Muscle of leg (tissue), 11 donors: ENCODE data around the gene NTF4. TPM values are rescaled to one million over a fixed set of nuclear protein-coding genes. Genes with fewer than 3 reads are reported as not detected.
A peak's percentile ranks its signal among the peaks of the same experiment; 100 is the strongest.

Source experiments
- DNase-seq: peaks from one replicate; pipeline ENCODE4 v3.0.0; 2013
- H3K27ac ChIP-seq: one replicate; pipeline ENCODE4 v1.5.1; 2013; ENCODE audit warnings: mild to moderate bottlenecking, low read length, control low read depth
- H3K27me3 ChIP-seq: one replicate; pipeline ENCODE4 v1.6.1; 2013; ENCODE audit warnings: low read length; ENCODE audit not compliant: control insufficient read depth, insufficient read depth
- H3K36me3 ChIP-seq: one replicate; pipeline ENCODE4 v1.6.1; 2013; ENCODE audit warnings: low read length; ENCODE audit not compliant: control insufficient read depth, insufficient read depth
- H3K4me1 ChIP-seq: one replicate; pipeline ENCODE4 v1.6.1; 2013; ENCODE audit warnings: low read length; ENCODE audit not compliant: control insufficient read depth, insufficient read depth
- H3K4me3 ChIP-seq: one replicate; pipeline ENCODE4 v1.5.1; 2013; ENCODE audit warnings: low read length, control low read depth
- H3K9me3 ChIP-seq: replicated peaks from 2 replicates; pipeline ENCODE4 v1.6.1; 2013; ENCODE audit warnings: low read depth, low read length; ENCODE audit not compliant: control insufficient read depth
- WGBS: methylation state at CpG from one replicate; pipeline ENCODE4 v1.1.5; 2013; ENCODE audit warnings: missing lambda C conversion rate; ENCODE audit not compliant: insufficient coverage; 5-methylcytosine and 5-hydroxymethylcytosine counted together
- polyA plus RNA-seq, 8 donors: library from polyadenylated mRNA; unstranded; fragments of 120-200 nt; gene quantifications; one replicate each; pipeline versions ENCODE4 v1.2.1 to v1.2.3, GENCODE V29; 2013; ENCODE audit warnings: inconsistent platforms in 1 of 8, low replicate concordance in 1 of 8; ENCODE audit not compliant: insufficient read length in 8 of 8, insufficient read depth in 1 of 8
- total RNA-seq: library from RNA; stranded (reverse); fragments of 120-200 nt; gene quantifications from one replicate; pipeline ENCODE4 v1.2.4, GENCODE V29; 2013

The NTF4 gene
- total and polyA plus RNA-seq, 9 donors, result 1.6 to 5.2 (median 3.5) TPM

DNA sequence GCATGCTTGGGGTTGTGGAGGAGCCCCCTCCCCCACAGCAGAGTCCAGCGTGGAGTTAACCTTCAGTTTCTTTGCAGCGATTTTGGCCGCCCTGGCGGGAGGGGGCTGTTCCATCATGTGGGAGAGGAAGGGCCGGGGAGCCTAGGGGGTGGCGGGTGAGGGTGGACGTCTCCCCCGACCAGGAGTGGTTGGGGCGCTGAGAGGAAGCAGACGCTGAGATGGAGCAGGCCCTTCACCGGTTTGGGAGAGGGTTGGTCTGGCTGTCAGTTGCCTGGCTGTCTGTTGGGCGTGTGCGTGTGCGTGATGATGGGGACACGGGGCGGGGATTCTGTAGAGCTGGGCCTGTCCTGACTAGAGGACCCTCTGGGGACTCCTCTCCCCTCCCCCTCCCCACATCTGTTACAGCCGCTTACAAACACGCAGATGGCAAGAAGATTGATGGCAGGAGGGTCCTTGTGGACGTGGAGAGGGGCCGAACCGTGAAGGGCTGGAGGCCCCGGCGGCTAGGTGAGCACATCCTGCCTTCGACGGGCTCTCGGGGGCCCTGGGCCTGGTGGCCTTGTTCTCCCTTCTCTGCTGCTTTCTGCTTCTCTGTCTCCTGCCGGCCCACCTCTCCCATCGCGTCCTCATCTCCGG lies 39.7 kb upstream of the NTF4 start:
- Histone ChIP-seq H3K27me3 (no peaks in the 10 kb centered on the region), H3K9me3 (no peaks in the 10 kb centered on the region), H3K36me3 (peaks cover 94% of the 10 kb centered on the region), H3K27ac (no peak overlapping the region), H3K4me3 (no peak overlapping the region), H3K4me1 (peaks cover 20% of the 10 kb centered on the region)
- peak; percentile 80 for DNase-seq
- 44% methylated on average over 18 of the region's 30 CpGs for WGBS

DNA sequence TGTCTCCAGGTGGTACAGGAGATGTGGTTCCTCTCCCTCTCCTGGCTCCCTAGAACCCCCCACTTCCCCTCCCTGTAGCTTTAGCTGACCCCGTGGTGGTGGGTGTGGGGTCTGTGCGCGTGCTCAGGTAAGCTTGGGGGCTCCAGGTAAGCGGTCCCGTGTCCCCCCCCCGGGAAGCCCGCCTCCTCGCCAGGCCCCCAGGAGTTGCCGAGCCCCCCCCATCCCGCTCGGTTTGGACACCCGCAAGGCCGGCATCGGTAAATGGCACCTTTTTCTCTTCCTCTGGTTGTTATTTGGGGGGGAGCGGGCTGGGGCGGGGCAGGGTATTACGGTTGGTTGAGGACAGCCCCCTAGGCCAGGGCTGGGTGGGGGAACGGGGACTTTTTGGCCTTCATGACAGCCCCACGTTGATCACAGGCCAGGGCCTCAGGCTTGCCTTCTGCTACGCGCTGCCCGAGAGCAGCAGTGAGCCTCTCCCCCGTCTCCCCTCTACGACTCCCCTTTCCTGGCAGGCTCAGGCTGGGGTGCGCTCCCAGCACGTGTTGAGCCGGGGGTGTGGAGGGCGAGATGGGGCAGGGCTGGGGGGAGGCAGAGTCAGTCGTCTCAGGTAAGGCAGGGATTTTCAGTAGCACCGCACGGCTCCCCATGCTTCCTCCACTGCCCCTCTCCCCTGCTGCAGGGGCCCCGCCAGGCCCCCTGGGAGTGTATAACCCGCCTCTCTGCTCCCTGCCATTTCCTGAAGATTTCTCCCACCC lies 38.9 kb upstream of the NTF4 start:
- H3K27ac ChIP-seq, result no peak overlapping the region
- DNase-seq, result no peak

DNA sequence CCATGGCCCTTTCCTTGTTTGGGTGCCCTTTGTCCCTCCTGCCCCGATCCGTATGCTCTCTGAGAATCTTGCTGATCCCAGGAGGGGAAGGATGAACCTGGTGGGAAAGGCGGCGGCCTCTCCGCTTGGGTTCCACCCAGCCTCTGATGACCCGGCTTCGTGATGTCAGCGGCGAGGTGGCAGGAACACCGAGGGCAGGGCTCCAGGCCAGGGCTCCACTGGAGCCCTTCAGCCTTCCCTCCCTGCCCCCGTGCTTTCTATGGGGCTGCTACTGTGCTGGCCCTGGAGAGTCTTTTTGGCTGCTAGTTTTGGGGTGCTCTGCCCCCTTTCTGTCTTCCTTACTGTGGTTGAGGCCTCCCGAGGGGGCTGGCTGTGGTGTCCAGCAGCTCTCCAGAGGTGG lies 37.7 kb upstream of the NTF4 start:
- Histone ChIP-seq H3K4me1 (peaks cover 28% of the 10 kb centered on the region), H3K36me3 (peaks cover 95% of the 10 kb centered on the region), H3K27me3 (no peaks in the 10 kb centered on the region), H3K4me3 (no peak overlapping the region), H3K9me3 (no peaks in the 10 kb centered on the region), H3K27ac (no peak overlapping the region)
- no peak for DNase-seq
- 82% methylated on average over 4 of the region's 12 CpGs for WGBS

More for the DNA sequence above, 38.9 kb upstream of the NTF4 start:
- Histone ChIP-seq H3K4me3 (no peak overlapping the region), H3K36me3 (peaks cover 94% of the 10 kb centered on the region), H3K4me1 (peaks cover 20% of the 10 kb centered on the region), H3K27me3 (no peaks in the 10 kb centered on the region), H3K9me3 (no peaks in the 10 kb centered on the region)
- WGBS, result 36% methylated on average over 8 of the region's 33 CpGs

DNA sequence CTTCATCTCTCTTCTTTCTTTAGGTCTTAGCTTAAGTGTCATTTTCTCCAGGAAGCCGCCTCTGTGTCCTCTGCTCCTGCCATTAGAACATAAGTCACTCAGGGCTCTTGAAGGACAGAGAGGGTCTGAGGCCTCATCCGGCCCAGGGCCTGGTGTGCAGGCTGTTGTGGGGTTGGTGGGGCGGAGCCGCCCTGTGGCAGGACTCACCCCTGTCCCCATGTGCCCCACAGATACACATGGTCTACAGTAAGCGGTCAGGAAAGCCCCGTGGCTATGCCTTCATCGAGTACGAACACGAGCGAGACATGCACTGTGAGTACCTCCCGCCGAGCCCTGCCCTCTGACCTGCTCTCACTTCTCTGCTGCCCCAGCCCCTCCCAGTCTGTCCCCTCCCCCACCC lies 36.5 kb upstream of the NTF4 start:
- peaks cover 33% of the 10 kb centered on the region for H3K4me1 ChIP-seq
- H3K4me3 ChIP-seq, result no peak overlapping the region
- WGBS, result 77% methylated on average over 8 of the region's 12 CpGs
- no peak for DNase-seq
- H3K36me3 ChIP-seq, result peaks cover 95% of the 10 kb centered on the region
- no peaks in the 10 kb centered on the region for H3K27me3 ChIP-seq
- H3K27ac ChIP-seq, result no peak overlapping the region
- H3K9me3 ChIP-seq, result no peaks in the 10 kb centered on the region

DNA sequence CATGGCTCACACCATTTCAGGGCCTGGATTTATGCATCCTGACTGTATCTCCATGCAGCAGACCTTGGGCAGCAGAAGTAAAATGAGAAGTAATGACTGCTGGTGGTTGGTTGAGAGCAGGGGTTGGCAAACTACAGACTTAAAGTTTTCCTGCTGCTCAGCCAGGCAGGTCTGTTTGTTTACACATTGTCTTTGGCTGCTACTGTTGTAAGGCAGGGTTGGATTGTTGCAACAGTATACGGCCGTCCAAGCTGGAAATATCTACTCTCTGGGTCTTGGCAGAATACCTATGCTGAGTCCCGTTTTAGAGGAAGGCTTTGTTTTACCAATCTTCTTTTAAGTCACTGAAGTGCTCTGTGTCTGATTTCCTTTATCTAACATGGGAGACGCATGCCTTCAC lies 34.2 kb upstream of the NTF4 start:
- peaks cover 77% of the 10 kb centered on the region for H3K36me3 ChIP-seq
- H3K4me1 ChIP-seq, result peaks cover 39% of the 10 kb centered on the region
- no peaks in the 10 kb centered on the region for H3K9me3 ChIP-seq
- no peak overlapping the region for H3K4me3 ChIP-seq
- DNase-seq, result no peak
- no peaks in the 10 kb centered on the region for H3K27me3 ChIP-seq
- H3K27ac ChIP-seq, result no peak overlapping the region
- WGBS, result 79% methylated on average over 4 of the region's 4 CpGs

DNA sequence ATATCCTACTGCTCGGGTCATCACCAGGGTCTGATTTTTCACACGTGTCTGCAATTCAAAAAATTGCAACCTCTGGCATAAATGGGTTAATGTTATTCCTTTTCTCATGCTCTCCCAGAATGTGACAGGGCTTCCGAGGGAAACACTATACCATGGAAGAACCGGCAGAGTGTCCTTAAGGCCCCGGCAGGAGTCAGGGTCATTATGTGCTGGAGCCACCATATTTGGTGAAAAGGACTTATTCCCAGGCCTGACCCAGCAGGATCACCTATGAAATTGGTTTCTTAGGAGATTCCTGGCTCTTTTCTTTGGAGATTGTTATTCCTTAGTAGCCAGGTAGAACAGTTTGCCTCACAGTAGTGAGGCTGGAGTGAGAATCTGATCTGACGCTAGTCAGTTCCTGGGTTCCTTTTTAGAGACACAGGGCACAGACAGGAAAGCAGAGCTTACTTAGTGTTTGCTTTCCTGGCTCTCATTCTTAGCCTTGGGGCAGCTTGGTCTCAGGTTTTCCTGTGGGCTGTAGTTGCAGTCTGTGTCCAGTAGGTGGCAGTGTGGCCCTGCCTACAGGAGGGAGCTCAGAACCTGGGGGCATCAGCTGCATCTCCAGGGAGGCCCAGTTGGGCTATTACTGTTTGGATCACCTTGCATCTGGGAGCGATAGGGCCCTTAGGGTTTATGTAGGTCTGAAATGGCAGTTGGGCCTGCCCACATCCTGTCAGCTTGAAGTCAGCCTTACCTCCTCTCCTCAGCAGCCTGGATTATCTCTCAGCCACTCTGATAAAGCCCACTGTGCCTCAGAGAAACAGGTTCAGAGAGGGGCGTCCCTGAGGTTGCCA lies 33.1 kb upstream of the NTF4 start:
- Histone ChIP-seq H3K27ac (peak overlapping the region; percentile 29), H3K36me3 (peaks cover 76% of the 10 kb centered on the region), H3K4me3 (no peak overlapping the region), H3K9me3 (no peaks in the 10 kb centered on the region), H3K27me3 (no peaks in the 10 kb centered on the region), H3K4me1 (peaks cover 29% of the 10 kb centered on the region)
- peak; percentile 75 for DNase-seq
- WGBS, result 30% methylated on average over 3 of the region's 8 CpGs

DNA sequence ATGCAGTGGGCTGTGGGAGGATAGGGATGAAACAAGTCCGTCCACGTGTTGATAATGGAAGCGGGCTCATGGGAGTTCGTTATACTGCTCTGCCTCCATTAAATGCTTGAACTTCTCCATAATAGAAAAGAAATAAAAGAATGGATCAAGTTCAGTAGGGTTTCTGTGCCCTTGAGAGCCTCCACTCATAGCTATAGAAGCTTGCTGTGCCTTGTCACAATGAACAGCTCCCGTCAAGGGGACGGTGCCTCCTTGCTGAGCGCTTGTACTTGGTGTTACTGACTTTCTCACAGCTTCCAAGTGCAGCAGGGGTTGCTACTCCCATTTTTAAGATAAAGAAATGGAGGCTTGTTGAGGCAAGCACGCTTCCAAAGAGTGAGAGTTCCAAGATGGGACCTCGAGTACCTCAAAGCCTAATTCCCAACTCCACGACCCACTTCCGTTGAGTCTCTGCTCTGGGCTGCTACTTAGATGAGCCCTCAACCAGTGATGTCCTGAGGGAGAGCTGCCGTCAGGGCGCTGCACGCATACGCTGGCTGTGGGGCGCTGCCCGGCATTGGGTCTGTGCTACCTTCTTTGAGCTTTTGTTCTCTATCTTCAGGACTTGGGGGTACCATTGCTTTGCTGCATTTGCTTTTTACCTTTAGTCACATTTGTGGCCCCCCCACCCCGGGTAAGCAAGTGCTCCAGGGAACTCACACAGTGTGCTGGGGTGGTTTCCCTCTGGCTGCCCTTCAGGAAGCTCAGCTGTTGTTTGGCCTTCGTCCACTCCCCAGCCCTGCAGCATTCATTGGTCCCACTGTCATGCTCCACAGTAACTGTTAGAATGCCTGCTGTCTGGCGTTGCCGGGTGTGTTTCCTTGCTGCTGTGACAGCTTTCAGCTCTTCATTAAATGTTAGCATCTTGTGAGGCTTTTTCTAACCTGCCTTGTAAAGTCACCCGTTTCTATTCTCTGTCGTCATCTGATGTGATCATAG lies 30.2 kb upstream of the NTF4 start:
- WGBS, result 69% methylated on average over 11 of the region's 23 CpGs
- peak; percentile 76 for DNase-seq
- Histone ChIP-seq H3K4me1 (peaks cover 29% of the 10 kb centered on the region), H3K27me3 (no peaks in the 10 kb centered on the region), H3K9me3 (no peaks in the 10 kb centered on the region), H3K27ac (peak overlapping the region; percentile 62), H3K36me3 (peaks cover 73% of the 10 kb centered on the region), H3K4me3 (no peak overlapping the region)

DNA sequence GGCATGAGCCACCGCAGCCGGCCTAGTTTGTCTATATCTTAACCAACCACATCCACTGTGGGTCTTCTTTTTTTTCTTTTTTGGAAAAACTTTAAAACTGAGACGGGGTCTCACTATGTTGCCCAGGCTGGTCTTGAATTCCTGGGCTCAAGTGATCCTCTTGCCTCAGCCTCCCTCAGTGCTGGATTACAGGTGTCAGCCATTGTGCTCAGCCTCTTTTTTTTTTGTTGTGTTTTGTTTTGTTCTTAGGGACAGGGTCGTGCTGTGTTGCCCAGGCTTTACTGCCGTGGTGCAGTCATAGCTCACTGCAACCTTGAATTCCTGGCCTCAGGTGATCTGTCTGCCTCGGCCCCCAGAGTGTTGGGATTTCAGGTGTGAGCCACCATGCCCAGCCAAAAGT lies 28.1 kb upstream of the NTF4 start:
- 89% methylated on average over 4 of the region's 6 CpGs for WGBS
- Histone ChIP-seq H3K27ac (no peak overlapping the region), H3K4me3 (no peak overlapping the region), H3K9me3 (no peaks in the 10 kb centered on the region), H3K36me3 (peaks cover 64% of the 10 kb centered on the region), H3K4me1 (peaks cover 25% of the 10 kb centered on the region), H3K27me3 (no peaks in the 10 kb centered on the region)
- no peak for DNase-seq

DNA sequence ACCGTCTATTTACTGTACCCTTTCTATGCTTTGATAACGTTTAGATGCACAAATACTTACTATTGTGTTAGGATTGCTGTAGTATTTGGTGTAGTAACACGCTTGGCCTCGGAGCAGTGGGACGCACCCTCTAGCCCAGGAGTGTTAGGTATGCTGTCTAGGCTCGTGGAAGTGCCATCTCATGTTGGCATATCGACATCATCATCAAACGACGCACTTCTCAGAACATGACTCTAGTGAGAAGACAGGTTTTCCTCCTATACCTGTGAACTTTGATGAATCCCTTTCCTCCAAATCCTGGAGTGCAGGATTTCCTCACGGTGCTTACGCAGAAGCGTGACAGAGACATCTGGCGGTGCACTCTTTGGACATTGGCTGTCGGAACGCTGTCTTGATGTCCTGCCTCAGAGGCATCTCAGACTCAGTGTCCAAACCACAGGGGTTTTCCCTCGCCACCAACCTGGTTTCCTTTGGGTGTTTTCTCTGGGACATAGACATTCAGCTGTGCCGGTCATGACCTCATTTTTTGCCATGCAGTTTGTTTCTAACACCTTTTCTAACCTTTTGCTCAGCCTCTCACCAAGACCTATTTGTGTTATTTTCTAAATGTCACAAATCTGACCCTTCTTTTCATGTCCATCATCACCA lies 26.9 kb upstream of the NTF4 start:
- Histone ChIP-seq H3K4me3 (no peak overlapping the region), H3K36me3 (peaks cover 62% of the 10 kb centered on the region), H3K4me1 (peaks cover 25% of the 10 kb centered on the region), H3K27ac (no peak overlapping the region), H3K9me3 (no peaks in the 10 kb centered on the region), H3K27me3 (no peaks in the 10 kb centered on the region)
- WGBS, result 96% methylated on average over 15 of the region's 17 CpGs
- DNase-seq, result no peak
